Heart left ventricle (tissue), 13 donors: ENCODE data around the gene BMERB1.

Source experiments
- POLR2A ChIP-seq, 2 donors: fragments of 450-650 bp; IDR thresholded peaks; one replicate each; pipeline ENCODE4 v1.6.1; 2017; ENCODE audit warnings: antibody characterized with exemption in 2 of 2, mild to moderate bottlenecking in 2 of 2, moderate library complexity in 2 of 2
- TF ChIP-seq, protein P1 (sequence below), 12 donors: fragments of 200-600 bp; sonication (generic) in 4 of 12; IDR thresholded peaks; one replicate each; pipeline versions ENCODE4 v1.5.0 to v1.8.0; 2018 to 2022; ENCODE audit warnings: antibody characterized with exemption in 12 of 12, mild to moderate bottlenecking in 5 of 12
- donor health status: ischemic (EF 13 %, LVEDD 7.1; RV severe dilation, severe dysfunction).
- donor health status: DM: no; HTN: yes; CAD: no.
- donor health status: DM: no; HTN: no; CAD: no.
- donor health status: ischemic (EF 25% LVEDD 6.9; RV normal size, moderate dysfunction).
- donor health status: ischemic (EF 25% LVEDD 5.7; RV mildly dilated, moderate dysfunction).
- donor health status: ischemic (EF 35%, LVEDD 5.7; RV mildly dilated, moderate dysfunction).
- donor health status: nonischemic (EF 11% LVEDD 7.7; RV severe dilation, severe dysfunction).
- donor health status: DM: yes; HTN: yes; CAD: no.
- donor health status: PGD.
- donor health status: ischemic (EF 29% LVEDD 5.4; RV normal size, mild dysfunction).
- donor health status: nonischemic (EF 23%, LVEDD 6.1; RV moderate dilation, normal function).

DNA sequence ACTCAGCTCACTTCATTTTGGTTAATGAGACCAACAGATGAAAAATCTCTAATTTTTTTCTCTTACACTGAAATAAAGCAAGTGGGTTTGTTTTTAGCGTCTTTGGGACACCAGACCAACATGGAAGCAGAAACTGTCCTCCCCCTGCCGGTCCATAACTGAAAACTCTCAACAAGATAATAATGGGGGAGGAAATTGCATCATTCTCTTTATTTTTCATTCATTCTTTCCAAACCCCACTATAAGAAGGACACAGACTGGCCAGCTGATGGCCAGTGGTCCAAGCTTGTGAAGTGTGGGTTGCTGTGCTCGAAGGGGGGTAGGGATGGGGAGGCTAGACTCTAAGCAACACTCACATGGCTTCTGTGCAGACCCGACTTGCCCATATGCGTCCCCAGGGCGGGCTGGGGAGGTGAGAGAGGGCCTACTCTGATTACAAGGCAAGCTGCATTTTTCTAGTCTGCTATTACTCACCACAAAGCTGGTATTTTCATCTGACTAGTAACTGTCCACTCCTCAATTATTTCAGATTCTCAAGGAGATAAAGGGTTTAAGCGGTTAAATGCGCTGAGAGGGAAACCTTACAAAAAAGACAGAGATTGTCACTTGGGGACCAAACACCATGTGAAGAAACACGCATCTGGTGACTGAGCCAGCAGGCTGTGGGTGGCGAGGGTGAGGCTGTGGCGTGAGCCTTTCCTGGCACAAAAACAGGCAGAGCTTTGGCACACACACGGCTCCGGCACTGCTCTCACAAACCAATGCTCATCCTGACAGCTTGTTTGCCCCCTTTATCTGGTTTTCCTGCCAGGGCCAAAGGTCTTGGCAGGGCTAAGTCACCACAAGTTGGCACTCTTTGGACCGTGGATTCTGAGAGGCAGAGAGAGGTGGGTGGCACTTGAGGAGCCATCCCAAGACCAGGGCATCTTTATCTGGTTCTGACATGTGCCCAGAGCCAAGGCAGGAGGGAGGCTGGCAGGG lies 170.4 kb downstream of the BMERB1 start:
- no peak for TF ChIP-seq POLR2A (IDR thresholded peaks at IDR 0.05)
- TF ChIP-seq, protein P1, sequence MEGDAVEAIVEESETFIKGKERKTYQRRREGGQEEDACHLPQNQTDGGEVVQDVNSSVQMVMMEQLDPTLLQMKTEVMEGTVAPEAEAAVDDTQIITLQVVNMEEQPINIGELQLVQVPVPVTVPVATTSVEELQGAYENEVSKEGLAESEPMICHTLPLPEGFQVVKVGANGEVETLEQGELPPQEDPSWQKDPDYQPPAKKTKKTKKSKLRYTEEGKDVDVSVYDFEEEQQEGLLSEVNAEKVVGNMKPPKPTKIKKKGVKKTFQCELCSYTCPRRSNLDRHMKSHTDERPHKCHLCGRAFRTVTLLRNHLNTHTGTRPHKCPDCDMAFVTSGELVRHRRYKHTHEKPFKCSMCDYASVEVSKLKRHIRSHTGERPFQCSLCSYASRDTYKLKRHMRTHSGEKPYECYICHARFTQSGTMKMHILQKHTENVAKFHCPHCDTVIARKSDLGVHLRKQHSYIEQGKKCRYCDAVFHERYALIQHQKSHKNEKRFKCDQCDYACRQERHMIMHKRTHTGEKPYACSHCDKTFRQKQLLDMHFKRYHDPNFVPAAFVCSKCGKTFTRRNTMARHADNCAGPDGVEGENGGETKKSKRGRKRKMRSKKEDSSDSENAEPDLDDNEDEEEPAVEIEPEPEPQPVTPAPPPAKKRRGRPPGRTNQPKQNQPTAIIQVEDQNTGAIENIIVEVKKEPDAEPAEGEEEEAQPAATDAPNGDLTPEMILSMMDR (IDR thresholded peaks at IDR 0.05): no peak
